ENCODE data around the gene RAB5IF. TPM values are rescaled to one million over a fixed set of nuclear protein-coding genes. Genes with fewer than 3 reads are reported as not detected.

The RAB5IF gene
- total RNA-seq, 4 donors from 2014 or later = 56.9 to 105 (median 85.1) TPM

DNA sequence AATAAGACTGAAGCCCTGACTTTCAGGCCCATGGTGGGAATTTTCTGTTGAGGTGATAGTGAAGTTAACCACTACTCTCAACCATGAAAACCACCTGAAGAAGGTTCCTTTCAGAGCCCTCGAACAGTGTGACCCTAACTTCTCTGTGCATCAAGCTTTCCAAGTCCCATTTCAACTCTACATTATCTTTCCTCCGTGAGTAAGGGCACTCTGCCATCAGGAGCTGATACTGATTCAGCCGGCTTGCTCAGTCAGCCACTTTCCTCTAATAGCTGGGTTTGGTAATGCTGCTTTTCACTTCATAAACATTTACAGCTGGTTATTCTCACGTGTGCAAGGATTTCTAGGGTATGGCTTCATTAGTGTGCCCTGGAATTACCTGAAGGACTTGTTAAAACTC is 51.2 kb downstream of the RAB5IF start:
- Histone ChIP-seq H3K27me3 (no peaks in the 10 kb centered on the region), H3K4me3 (replicated peaks in 1 of 3) (no peak overlapping the region), H3K36me3 (peaks cover 0 to 8% of the 10 kb centered on the region in 2 donors), H3K4me1 (peaks cover 0 to 6% of the 10 kb centered on the region in 2 donors), H3K9me3 (no peaks in the 10 kb centered on the region), H3K27ac (no peak overlapping the region)
- DNase-seq = no peak
- intact Hi-C loops (cut with DNase I) = no loop called here
- TF ChIP-seq, protein P1, sequence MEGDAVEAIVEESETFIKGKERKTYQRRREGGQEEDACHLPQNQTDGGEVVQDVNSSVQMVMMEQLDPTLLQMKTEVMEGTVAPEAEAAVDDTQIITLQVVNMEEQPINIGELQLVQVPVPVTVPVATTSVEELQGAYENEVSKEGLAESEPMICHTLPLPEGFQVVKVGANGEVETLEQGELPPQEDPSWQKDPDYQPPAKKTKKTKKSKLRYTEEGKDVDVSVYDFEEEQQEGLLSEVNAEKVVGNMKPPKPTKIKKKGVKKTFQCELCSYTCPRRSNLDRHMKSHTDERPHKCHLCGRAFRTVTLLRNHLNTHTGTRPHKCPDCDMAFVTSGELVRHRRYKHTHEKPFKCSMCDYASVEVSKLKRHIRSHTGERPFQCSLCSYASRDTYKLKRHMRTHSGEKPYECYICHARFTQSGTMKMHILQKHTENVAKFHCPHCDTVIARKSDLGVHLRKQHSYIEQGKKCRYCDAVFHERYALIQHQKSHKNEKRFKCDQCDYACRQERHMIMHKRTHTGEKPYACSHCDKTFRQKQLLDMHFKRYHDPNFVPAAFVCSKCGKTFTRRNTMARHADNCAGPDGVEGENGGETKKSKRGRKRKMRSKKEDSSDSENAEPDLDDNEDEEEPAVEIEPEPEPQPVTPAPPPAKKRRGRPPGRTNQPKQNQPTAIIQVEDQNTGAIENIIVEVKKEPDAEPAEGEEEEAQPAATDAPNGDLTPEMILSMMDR (IDR thresholded peaks at IDR 0.05) = no peak
- no peak for TF ChIP-seq POLR2A (IDR thresholded peaks at IDR 0.05)
- 85 to 90% methylated on average over 4 of the region's 4 CpGs for WGBS, 2 donors

DNA sequence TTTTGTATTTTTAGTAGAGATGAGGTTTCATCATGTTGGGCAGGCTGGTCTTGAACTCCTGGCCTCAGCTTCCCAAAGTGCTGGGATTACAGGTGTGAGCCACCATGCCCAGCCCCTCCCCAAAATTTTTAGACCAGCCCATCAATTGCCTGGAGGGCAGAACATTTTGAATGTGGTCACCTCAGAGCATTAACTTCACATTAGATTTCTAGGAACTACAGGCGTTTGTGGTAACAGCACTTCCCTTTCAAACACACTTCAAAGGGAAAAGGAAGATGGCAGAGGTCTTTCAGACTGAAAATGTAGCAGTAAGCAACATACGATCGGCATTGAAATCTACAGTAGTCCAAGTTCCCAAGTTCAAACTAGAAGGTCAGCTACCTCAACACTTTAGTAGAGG is 52.7 kb downstream of the RAB5IF start:
- peaks cover 0 to 2% of the 10 kb centered on the region in 2 donors for H3K4me1 ChIP-seq
- no peak overlapping the region for H3K4me3 ChIP-seq (replicated peaks in 1 of 3)
- WGBS, 2 donors = 82 to 88% methylated on average over 3 of the region's 3 CpGs
- H3K27ac ChIP-seq = no peak overlapping the region
- peaks cover 0 to 8% of the 10 kb centered on the region in 2 donors for H3K36me3 ChIP-seq
- H3K9me3 ChIP-seq = no peaks in the 10 kb centered on the region
- no peaks in the 10 kb centered on the region for H3K27me3 ChIP-seq
- intact Hi-C loops (cut with DNase I) = no loop called here
- no peak for DNase-seq
- TF ChIP-seq, protein P1 (IDR thresholded peaks at IDR 0.05) = no peak
- no peak for TF ChIP-seq POLR2A (IDR thresholded peaks at IDR 0.05)

Small RNAs within 50 kb of the gene (small RNA-seq; reads per million reads assigned to genes)
- not detected for gene RF00017

Other genes with a start within 250 kb of the RAB5IF start
- gene MYL9, start 64.3 kb upstream of the RAB5IF start, total RNA-seq = 100 to 1,000 TPM in 1 of 4 donors, 10 to 100 TPM in 3; 60.9 to 161 (median 80.3) TPM
- 10 to 100 TPM; 14.2 to 28.8 (median 18.9) TPM for gene TGIF2, start 32.2 kb upstream of the RAB5IF start, total RNA-seq
- gene SLA2, start 40.4 kb downstream of the RAB5IF start, total RNA-seq = under 1 TPM; 0.13 to 0.50 (median 0.28) TPM
- 10 to 100 TPM; 14.6 to 32.1 (median 27.9) TPM for gene NDRG3, start 140.3 kb downstream of the RAB5IF start, total RNA-seq
- 10 to 100 TPM; 10.6 to 14.9 (median 13.0) TPM for gene DSN1, start 168.0 kb downstream of the RAB5IF start, total RNA-seq

All from thyroid gland (tissue), 4 donors.